PC-9 (cell line): Measurements from ENCODE around the gene TNFRSF14. TPM values are rescaled to one million over a fixed set of nuclear protein-coding genes. Genes with fewer than 3 reads are reported as not detected.
A peak's percentile ranks its signal among the peaks of the same experiment; 100 is the strongest.
"Not testable (repeated sequence)": the region's sequence is repeated elsewhere in the genome, so short reads cannot be mapped to it uniquely, and the experiment has no call there.

ENCODE experiments used
- BruUV-seq: library from RNA; stranded (reverse); fragments of 400-500 nt; replicated peaks from 2 replicates; lab custom pipeline; 2021; lab: Mats Ljungman, UMichigan
- CTCF ChIA-PET: fragments of 300-600 bp; sonication (Branson Sonifier 250); formaldehyde crosslinking; loops from one replicate; lab custom pipeline; 2022; ENCODE audit warnings: antibody characterized with exemption; lab: Charles Lee
- POLR2A ChIA-PET: fragments of 300-600 bp; sonication (Branson Sonifier 250); formaldehyde crosslinking; loops from one replicate; lab custom pipeline; 2022; ENCODE audit warnings: antibody characterized with exemption; ENCODE audit not compliant: unreplicated experiment; lab: Charles Lee
- DNase-seq, 2 experiments: peaks; one replicate each; pipeline versions ENCODE4 v3.0.0 to v3.0.0-alpha.2; 2015 to 2022; ENCODE audit warnings: mixed read lengths in 1 of 2
- H2AFZ ChIP-seq: fragments of 200-600 bp; sonication (generic); 2 replicates; pipeline ENCODE4 v1.8.1; 2017; ENCODE audit warnings: antibody characterized with exemption
- H3F3A ChIP-seq: fragments of 200-600 bp; sonication (generic); 2 replicates; pipeline ENCODE4 v1.8.1; 2017; ENCODE audit warnings: antibody characterized with exemption, mild to moderate bottlenecking, low read depth; ENCODE audit not compliant: insufficient read depth
- H3K27ac ChIP-seq: fragments of 200-600 bp; sonication (generic); 2 replicates; pipeline ENCODE4 v1.6.1; 2016; ENCODE audit warnings: mixed run types
- H3K27me3 ChIP-seq: fragments of 200-600 bp; sonication (generic); 2 replicates; pipeline ENCODE4 v1.6.1; 2016; ENCODE audit warnings: low read depth, mixed run types; ENCODE audit not compliant: insufficient read depth
- H3K36me3 ChIP-seq: fragments of 200-600 bp; sonication (generic); 2 replicates; pipeline ENCODE4 v1.6.1; 2016; ENCODE audit warnings: low read depth, mixed run types
- H3K4me1 ChIP-seq: fragments of 200-600 bp; sonication (generic); replicated peaks from 2 replicates; pipeline ENCODE4 v1.6.1; 2016; ENCODE audit warnings: mixed run types; ENCODE audit not compliant: insufficient read depth
- H3K4me2 ChIP-seq: fragments of 200-600 bp; sonication (generic); 2 replicates; pipeline ENCODE4 v1.6.1; 2017; ENCODE audit warnings: mixed run types
- H3K4me3 ChIP-seq: fragments of 200-600 bp; sonication (generic); 2 replicates; pipeline ENCODE4 v1.6.1; 2016; ENCODE audit warnings: mixed run types
- H3K79me2 ChIP-seq: fragments of 200-600 bp; sonication (generic); 2 replicates; pipeline ENCODE4 v1.6.1; 2017; ENCODE audit warnings: low read depth, mixed run types
- H3K9me2 ChIP-seq: fragments of 200-600 bp; sonication (generic); 2 replicates; pipeline ENCODE4 v1.8.1; 2017; ENCODE audit warnings: mild to moderate bottlenecking; ENCODE audit not compliant: insufficient read depth
- H3K9me3 ChIP-seq: fragments of 200-600 bp; sonication (generic); 2 replicates; pipeline ENCODE4 v1.8.1; 2016; ENCODE audit warnings: low read depth; ENCODE audit not compliant: insufficient read depth
- H4K20me1 ChIP-seq: fragments of 200-600 bp; sonication (generic); 2 replicates; pipeline ENCODE4 v1.8.1; 2017; ENCODE audit not compliant: insufficient read depth
- EZH2 ChIP-seq: fragments of 200-600 bp; sonication (generic); IDR thresholded peaks from 2 replicates; pipeline ENCODE4 v1.8.0; 2017; ENCODE audit warnings: antibody characterized with exemption, low read depth
- intact Hi-C: fragments of 100-400 bp; cut with micrococcal nuclease; formaldehyde crosslinking; loops from one replicate; pipeline ENCODE4 v1.10.0; 2022; ENCODE audit not compliant: unreplicated experiment
- total RNA-seq: library from RNA; stranded (reverse); gene quantifications from 2 replicates; pipeline ENCODE4 v1.2.3, GENCODE V29; 2021
- TF ChIP-seq, protein P1 (sequence below): fragments of 200-600 bp; sonication (generic); conservative IDR thresholded peaks from 2 replicates; pipeline ENCODE4 v1.6.1; 2017; ENCODE audit warnings: mixed run types, antibody characterized with exemption, mild to moderate bottlenecking, moderate library complexity

The TNFRSF14 gene
- total RNA-seq, 1 experiment from 2014 or later = 9.9 TPM

DNA sequence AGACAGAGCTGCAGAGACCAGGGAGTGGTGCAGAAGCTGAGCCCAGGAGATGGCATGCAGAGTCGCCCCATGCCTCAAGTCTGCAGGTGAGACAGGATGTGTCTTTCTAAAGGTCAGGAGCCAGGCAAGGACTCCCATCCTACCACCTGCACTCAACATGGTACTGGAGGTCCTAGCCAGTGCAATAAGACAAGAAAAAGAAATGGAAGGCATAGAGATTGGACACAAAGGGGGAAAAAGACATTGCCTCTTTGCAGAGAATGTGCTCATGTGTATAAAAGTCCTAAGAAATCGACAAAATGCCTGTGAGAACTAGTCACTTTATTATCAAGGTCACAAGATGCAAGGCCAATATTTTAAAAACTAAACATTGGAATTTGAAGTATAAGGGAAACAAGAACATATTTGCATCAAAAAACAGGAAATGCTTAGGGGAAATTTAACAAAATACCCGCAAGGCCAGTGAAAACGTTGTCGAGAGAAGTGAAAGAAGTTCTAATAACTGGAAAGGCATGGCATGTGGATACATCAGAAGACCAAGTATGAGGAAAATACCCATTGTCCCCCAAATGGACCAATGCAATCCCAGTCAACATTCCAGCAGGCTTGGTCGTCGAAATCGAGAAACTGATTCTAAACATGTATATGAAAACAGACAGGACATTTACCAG, 17.2 kb downstream of the TNFRSF14 start:
- no peaks in the 10 kb centered on the region for H3K9me3 ChIP-seq
- no peaks in the 10 kb centered on the region for H3F3A ChIP-seq
- no peak for DNase-seq
- intact Hi-C loops = no loop called here
- BruUV-seq = no TSS peak
- no peak overlapping the region for H3K4me2 ChIP-seq
- H3K9me2 ChIP-seq = no peaks in the 10 kb centered on the region
- no peak overlapping the region for H3K27ac ChIP-seq
- CTCF ChIA-PET = no interaction called here
- H3K4me1 ChIP-seq = no peaks in the 10 kb centered on the region
- no peak overlapping the region for H2AFZ ChIP-seq
- no peaks in the 10 kb centered on the region for H4K20me1 ChIP-seq
- TF ChIP-seq, protein P1, sequence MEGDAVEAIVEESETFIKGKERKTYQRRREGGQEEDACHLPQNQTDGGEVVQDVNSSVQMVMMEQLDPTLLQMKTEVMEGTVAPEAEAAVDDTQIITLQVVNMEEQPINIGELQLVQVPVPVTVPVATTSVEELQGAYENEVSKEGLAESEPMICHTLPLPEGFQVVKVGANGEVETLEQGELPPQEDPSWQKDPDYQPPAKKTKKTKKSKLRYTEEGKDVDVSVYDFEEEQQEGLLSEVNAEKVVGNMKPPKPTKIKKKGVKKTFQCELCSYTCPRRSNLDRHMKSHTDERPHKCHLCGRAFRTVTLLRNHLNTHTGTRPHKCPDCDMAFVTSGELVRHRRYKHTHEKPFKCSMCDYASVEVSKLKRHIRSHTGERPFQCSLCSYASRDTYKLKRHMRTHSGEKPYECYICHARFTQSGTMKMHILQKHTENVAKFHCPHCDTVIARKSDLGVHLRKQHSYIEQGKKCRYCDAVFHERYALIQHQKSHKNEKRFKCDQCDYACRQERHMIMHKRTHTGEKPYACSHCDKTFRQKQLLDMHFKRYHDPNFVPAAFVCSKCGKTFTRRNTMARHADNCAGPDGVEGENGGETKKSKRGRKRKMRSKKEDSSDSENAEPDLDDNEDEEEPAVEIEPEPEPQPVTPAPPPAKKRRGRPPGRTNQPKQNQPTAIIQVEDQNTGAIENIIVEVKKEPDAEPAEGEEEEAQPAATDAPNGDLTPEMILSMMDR = no peak
- no peak for TF ChIP-seq EZH2
- H3K4me3 ChIP-seq = no peak overlapping the region
- POLR2A ChIA-PET = no interaction called here
- no peaks in the 10 kb centered on the region for H3K79me2 ChIP-seq
- H3K36me3 ChIP-seq = no peaks in the 10 kb centered on the region
- peaks cover 62% of the 10 kb centered on the region for H3K27me3 ChIP-seq

DNA sequence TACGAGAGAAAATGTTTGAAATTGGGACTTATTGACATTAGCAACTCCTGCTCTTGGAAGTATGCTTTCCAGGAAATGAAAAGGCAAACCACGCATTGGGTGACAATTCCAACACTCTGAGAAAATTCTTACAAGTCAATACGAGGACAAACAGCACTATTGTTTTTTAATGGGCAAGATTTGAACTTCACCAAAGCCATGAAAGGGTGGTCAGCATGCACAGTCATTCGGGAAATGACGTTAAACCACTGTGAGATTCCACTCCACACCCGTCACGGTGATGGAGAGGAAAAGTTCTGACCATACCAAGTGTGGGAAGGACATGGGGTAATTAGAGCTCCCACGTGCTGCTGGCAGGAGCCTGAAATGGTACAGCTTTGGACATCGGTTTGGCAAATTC, 18.2 kb downstream of the TNFRSF14 start:
- Histone ChIP-seq H2AFZ (no peak overlapping the region), H3K9me3 (no peaks in the 10 kb centered on the region), H3K79me2 (no peaks in the 10 kb centered on the region), H4K20me1 (no peaks in the 10 kb centered on the region), H3K27ac (no peak overlapping the region), H3K4me2 (no peak overlapping the region), H3F3A (no peaks in the 10 kb centered on the region), H3K27me3 (peaks cover 63% of the 10 kb centered on the region), H3K4me3 (no peak overlapping the region), H3K9me2 (no peaks in the 10 kb centered on the region), H3K4me1 (no peaks in the 10 kb centered on the region), H3K36me3 (no peaks in the 10 kb centered on the region)
- TF ChIP-seq, protein P1 = no peak
- TF ChIP-seq EZH2 = no peak
- peak in 1 of 2 experiments; percentile 21 for DNase-seq
- intact Hi-C loops = no loop called here
- BruUV-seq = no TSS peak
- ChIA-PET POLR2A (no interaction called here), CTCF (no interaction called here)

DNA sequence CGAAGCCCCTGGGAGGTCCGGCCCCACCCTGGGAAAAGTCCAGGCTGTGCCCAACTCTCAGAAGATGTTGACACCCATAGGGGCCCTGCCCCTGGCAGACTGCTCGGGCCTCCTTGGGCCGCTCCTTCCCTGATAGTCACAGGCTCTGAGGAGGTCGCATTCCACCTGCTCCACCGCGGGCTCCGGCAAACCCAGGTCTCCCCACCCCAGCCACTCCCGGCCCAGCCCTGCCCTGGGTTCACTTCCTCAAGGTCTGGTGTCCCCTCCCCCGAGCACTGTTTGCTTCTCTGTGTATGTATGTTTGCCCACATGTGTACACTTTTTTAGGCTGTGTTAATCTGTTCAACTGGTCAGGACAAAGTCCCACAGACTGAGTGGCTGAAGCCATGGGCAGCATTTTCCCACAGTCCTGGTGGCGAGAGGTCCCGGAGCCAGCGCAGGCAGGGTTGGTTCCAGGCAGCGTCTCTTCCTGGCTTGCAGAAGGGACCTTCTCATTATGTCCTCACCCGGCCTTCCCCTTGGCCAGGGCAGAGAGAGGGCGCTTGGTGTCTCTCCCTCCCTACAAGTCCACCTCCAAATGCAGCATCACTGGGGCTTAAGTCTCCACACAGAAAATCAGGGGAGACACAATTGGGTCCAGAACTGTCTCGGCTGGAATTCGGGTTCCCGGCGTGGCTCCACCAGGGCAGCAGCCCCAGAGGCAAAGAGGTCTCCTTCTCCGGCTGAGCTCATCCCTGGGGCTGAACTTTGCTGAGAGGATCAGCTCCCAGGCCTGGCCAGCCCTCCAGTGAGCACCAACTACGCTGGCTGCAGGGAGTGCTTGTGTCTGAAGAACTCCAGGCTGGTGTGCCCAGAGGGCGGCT, 19.9 kb downstream of the TNFRSF14 start:
- Histone ChIP-seq H3K9me2 (no peaks in the 10 kb centered on the region), H4K20me1 (no peaks in the 10 kb centered on the region), H3K4me3 (no peak overlapping the region), H3K36me3 (no peaks in the 10 kb centered on the region), H3K27ac (no peak overlapping the region), H3K4me1 (no peaks in the 10 kb centered on the region), H3F3A (no peaks in the 10 kb centered on the region), H3K9me3 (no peaks in the 10 kb centered on the region), H3K27me3 (peaks cover 54% of the 10 kb centered on the region), H2AFZ (no peak overlapping the region), H3K79me2 (no peaks in the 10 kb centered on the region), H3K4me2 (no peak overlapping the region)
- DNase-seq = no peak
- TF ChIP-seq EZH2 = no peak
- TF ChIP-seq, protein P1 = no peak
- CTCF ChIA-PET = no interaction called here
- BruUV-seq = no TSS peak
- POLR2A ChIA-PET = no interaction called here
- intact Hi-C loops = no loop called here

DNA sequence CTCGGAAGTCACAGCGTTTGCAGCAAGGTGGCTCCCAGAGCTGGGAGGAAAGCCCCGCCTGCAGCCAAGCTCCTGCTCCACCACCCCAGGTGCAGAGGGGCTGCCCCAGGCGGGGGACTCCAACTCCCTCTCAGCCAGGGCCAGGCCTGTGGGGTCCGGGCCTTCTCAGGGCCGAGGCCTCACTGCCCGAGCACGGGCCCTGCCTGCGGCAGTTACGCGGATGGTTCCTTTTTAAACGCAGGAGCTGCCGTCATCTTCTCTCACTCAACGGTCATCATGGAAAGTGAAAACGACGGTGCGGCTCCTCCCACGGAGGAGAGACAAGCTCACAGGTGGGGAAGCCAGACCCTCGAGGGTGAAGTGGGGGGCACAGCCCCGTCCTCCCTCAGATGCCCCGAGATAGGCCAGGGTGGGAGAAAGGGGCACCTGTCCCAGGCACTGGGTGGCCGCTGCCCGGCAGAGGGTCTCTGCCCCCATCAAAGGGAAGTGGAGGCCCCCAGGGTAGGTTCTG, 21.4 kb downstream of the TNFRSF14 start:
- H3K4me1 ChIP-seq, H3K9me3 ChIP-seq, H3F3A ChIP-seq, H3K4me3 ChIP-seq, intact Hi-C loops, H2AFZ ChIP-seq, H4K20me1 ChIP-seq, H3K79me2 ChIP-seq, DNase-seq, H3K9me2 ChIP-seq, H3K27ac ChIP-seq, BruUV-seq, H3K36me3 ChIP-seq, H3K4me2 ChIP-seq, POLR2A ChIA-PET: not testable (repeated sequence)
- H3K27me3 ChIP-seq = peaks cover 38% of the 10 kb centered on the region
- CTCF ChIA-PET = interaction anchor here (0.6 to 0.7 kb wide), 2 partner anchors 162 to 1237 kb away, joined by 3 read pairs; no protein-coding TSS in a partner anchor
